Activated T-helper 2 cell treated with anti-CD3 and anti-CD28 coated beads, Interferon-gamma antibody, Interleukin-2, Interleukin-4, amounts not matched to agents 10 μg/mL and 5 μg/mL and 100 μg/mL, durations not matched to agents 14 hours and 24 hours and 36 hours (primary cell): ENCODE results near the gene TBL1XR1. TPM values are rescaled to one million over a fixed set of nuclear protein-coding genes. Genes with fewer than 3 reads are reported as not detected.

Experiments used
- DNase-seq: peaks from one replicate; pipeline ENCODE4 v3.0.0; 2021; ENCODE audit warnings: low spot score
- H3K27ac Mint-ChIP-seq: one replicate; pipeline ENCODE4 v1.8.0; 2021; ENCODE audit warnings: mixed read lengths
- H3K27me3 Mint-ChIP-seq: one replicate; pipeline ENCODE4 v1.8.0; 2021; ENCODE audit warnings: low read depth, mixed read lengths
- H3K36me3 Mint-ChIP-seq: one replicate; pipeline ENCODE4 v1.8.0; 2021; ENCODE audit warnings: low read depth, mixed read lengths
- H3K4me1 Mint-ChIP-seq: one replicate; pipeline ENCODE4 v1.8.0; 2021; ENCODE audit warnings: low read depth, mixed read lengths
- H3K4me3 Mint-ChIP-seq: one replicate; pipeline ENCODE4 v1.8.0; 2021; ENCODE audit warnings: low read depth, mild to moderate bottlenecking, moderate library complexity, mixed read lengths
- H3K9me3 Mint-ChIP-seq: one replicate; pipeline ENCODE4 v1.8.0; 2021; ENCODE audit warnings: mixed read lengths
- intact Hi-C: fragments of 100-400 bp; cut with micrococcal nuclease; formaldehyde crosslinking; loops from one replicate; pipeline ENCODE4 v1.15.1; 2023
- total RNA-seq: library from RNA; stranded (reverse); gene quantifications from 2 replicates; pipeline ENCODE4 v1.2.3, GENCODE V29; 2022

TBL1XR1 gene
- total RNA-seq: 168 and 169 TPM in 2 replicates

DNA sequence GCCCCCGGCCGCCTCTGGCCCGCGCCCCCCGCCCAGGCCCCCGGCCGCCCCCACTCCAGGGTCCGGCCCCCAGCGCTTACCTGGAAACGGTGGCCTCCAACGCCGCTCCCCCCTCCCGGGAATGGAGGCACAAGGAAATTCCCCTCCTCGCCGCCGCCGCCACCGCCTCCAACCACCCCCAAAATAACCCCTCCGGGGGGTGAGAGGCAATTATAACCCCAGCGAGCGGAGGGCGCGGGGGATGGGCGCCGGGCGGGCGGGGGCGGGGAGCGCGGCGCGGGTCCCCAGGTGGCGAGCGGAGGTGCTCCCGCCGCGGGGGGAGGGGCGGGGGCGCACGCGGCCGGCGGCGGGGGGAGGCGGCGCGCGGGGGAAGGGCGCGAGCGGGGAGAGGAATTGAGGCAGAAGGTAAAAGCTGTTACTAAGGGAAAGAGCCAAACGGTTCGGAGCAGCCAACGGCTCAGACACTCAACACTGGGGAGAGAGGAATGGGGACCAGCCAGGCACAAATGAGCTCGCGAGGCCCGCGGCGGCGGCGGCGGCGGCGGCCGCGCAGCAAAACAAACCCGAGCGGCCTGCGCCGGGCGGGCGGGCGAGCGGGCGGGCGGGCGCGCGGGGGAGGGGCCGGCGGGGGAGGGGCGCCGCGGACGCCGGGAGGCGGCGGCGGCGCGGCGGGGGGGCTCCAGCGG, at the start of gene TBL1XR1:
TBL1XR1 (minus strand) TSS at position 442 of the 686 bp plus-strand sequence. CDS start 132,505 bp downstream, outside the sequence.
- peak; percentile 86 for DNase-seq
- Mint-ChIP-seq H3K9me3 (no peaks in the 10 kb centered on the region), H3K4me3 (peak within 1 kb of the TSS; percentile 97), H3K4me1 (peaks cover 51% of the 10 kb centered on the region), H3K27me3 (no peaks in the 10 kb centered on the region), H3K36me3 (peaks cover 36% of the 10 kb centered on the region), H3K27ac (peak within 1 kb of the TSS; percentile 100)
- intact Hi-C loops: loop anchor here (1.0 kb wide), 1 partner anchor 162 kb away; no protein-coding TSS in a partner anchor

DNA sequence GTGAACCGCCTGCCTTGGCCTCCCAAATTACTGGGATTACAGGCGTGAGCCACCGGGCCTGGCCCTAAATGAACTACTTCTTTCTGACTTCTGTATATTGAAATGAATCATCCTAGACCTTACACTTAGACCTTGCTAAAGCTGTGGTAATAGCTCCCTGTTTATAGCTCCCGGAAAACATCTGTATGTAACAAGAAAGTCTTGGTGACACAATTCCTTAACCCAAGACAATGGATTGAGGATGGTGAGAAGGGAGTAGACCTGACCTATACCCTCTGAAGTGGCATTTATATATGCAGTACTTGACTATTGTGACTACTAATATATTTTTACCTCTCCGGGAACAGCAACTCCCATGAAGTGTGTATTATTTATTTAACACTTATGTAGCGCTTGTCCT, 48.0 kb upstream of the TBL1XR1 start:
- no peak for DNase-seq
- Mint-ChIP-seq H3K4me3 (no peak overlapping the region), H3K9me3 (peaks cover 5% of the 10 kb centered on the region), H3K36me3 (no peaks in the 10 kb centered on the region), H3K4me1 (peaks cover 2% of the 10 kb centered on the region), H3K27ac (no peak overlapping the region), H3K27me3 (no peaks in the 10 kb centered on the region)
- intact Hi-C loops: no loop called here

- DNase-seq: no peak
- peaks cover 5% of the 10 kb centered on the region for H3K9me3 Mint-ChIP-seq
Observed at GRCh38 chr3:177244606-177245005, 47.3 kb upstream of the TBL1XR1 start.

GRCh38 chr3:177238686-177239216, 41.5 kb upstream of the TBL1XR1 start:
- H3K9me3 Mint-ChIP-seq: no peaks in the 10 kb centered on the region
- no peaks in the 10 kb centered on the region for H3K27me3 Mint-ChIP-seq
- H3K27ac Mint-ChIP-seq: no peak overlapping the region
- H3K36me3 Mint-ChIP-seq: no peaks in the 10 kb centered on the region
- DNase-seq: no peak
- peaks cover 12% of the 10 kb centered on the region for H3K4me1 Mint-ChIP-seq
- H3K4me3 Mint-ChIP-seq: no peak overlapping the region
- intact Hi-C loops: no loop called here

More at GRCh38 chr3:177244606-177245005, 47.3 kb upstream of the TBL1XR1 start:
- intact Hi-C loops: no loop called here
- H3K27ac Mint-ChIP-seq: no peak overlapping the region
- H3K4me1 Mint-ChIP-seq: peaks cover 2% of the 10 kb centered on the region
- H3K4me3 Mint-ChIP-seq: no peak overlapping the region
- H3K36me3 Mint-ChIP-seq: no peaks in the 10 kb centered on the region
- H3K27me3 Mint-ChIP-seq: no peaks in the 10 kb centered on the region

DNA sequence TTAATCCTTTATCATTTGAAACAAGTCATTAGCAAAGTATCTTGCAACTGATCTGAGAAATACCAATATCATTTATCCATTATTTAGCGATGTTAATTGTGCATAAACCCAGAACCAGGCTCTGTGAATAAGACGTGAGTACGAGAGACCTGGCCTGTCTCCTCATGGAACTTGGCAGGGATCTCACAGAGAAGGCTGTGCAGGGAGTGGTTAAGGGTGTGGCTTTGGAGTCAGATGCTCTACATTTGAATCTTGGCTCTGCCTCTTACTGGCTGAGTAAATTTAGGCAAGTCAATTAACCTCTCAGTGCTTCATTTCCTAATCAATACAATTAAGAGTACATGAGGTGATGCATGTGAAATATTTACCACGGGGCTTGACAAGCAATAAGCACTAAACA, 39.9 kb upstream of the TBL1XR1 start:
- Mint-ChIP-seq H3K27ac (no peak overlapping the region), H3K27me3 (no peaks in the 10 kb centered on the region), H3K36me3 (no peaks in the 10 kb centered on the region), H3K9me3 (no peaks in the 10 kb centered on the region), H3K4me1 (peaks cover 10% of the 10 kb centered on the region), H3K4me3 (no peak overlapping the region)
- intact Hi-C loops: no loop called here
- no peak for DNase-seq

- intact Hi-C loops: no loop called here
- no peaks in the 10 kb centered on the region for H3K36me3 Mint-ChIP-seq
- no peaks in the 10 kb centered on the region for H3K9me3 Mint-ChIP-seq
- H3K4me3 Mint-ChIP-seq: no peak overlapping the region
- H3K27ac Mint-ChIP-seq: no peak overlapping the region
- H3K4me1 Mint-ChIP-seq: peaks cover 10% of the 10 kb centered on the region
- DNase-seq: no peak
- no peaks in the 10 kb centered on the region for H3K27me3 Mint-ChIP-seq
Observed at GRCh38 chr3:177236704-177237103, 39.4 kb upstream of the TBL1XR1 start.

GRCh38 chr3:177234121-177234520, 36.8 kb upstream of the TBL1XR1 start:
- H3K4me1 Mint-ChIP-seq: peaks cover 9% of the 10 kb centered on the region
- peaks cover 6% of the 10 kb centered on the region for H3K9me3 Mint-ChIP-seq
- no peak overlapping the region for H3K4me3 Mint-ChIP-seq
- no peak overlapping the region for H3K27ac Mint-ChIP-seq
- no peaks in the 10 kb centered on the region for H3K36me3 Mint-ChIP-seq
- H3K27me3 Mint-ChIP-seq: no peaks in the 10 kb centered on the region
- DNase-seq: no peak
- intact Hi-C loops: no loop called here

DNA sequence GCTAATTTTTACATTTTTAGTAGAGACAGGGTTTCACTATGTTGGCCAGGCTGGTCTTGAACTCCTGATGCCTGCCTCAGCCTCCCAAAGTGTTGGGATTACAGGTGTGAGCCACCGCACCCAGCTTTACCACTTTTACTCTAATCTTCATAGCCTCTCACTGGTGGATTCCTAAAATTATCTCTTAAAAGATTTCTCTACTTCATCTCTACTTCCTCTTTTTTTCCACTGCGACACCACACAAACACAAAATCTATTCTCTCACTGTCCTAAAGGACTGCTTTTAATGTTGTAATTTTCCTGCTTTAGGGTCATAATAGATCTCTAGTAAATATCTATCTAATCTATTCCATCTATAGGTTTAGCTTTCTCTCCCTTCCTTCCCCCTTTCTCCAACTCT, 34.0 kb upstream of the TBL1XR1 start:
- Mint-ChIP-seq H3K4me1 (no peaks in the 10 kb centered on the region), H3K9me3 (peaks cover 6% of the 10 kb centered on the region), H3K36me3 (no peaks in the 10 kb centered on the region), H3K27ac (no peak overlapping the region), H3K27me3 (no peaks in the 10 kb centered on the region), H3K4me3 (no peak overlapping the region)
- intact Hi-C loops: no loop called here
- DNase-seq: no peak

- peaks cover 6% of the 10 kb centered on the region for H3K9me3 Mint-ChIP-seq
- intact Hi-C loops: no loop called here
- DNase-seq: no peak
- peaks cover 3% of the 10 kb centered on the region for H3K4me1 Mint-ChIP-seq
- no peaks in the 10 kb centered on the region for H3K36me3 Mint-ChIP-seq
- no peak overlapping the region for H3K27ac Mint-ChIP-seq
- no peaks in the 10 kb centered on the region for H3K27me3 Mint-ChIP-seq
- no peak overlapping the region for H3K4me3 Mint-ChIP-seq
Observed at GRCh38 chr3:177230641-177231040, 33.4 kb upstream of the TBL1XR1 start.

DNA sequence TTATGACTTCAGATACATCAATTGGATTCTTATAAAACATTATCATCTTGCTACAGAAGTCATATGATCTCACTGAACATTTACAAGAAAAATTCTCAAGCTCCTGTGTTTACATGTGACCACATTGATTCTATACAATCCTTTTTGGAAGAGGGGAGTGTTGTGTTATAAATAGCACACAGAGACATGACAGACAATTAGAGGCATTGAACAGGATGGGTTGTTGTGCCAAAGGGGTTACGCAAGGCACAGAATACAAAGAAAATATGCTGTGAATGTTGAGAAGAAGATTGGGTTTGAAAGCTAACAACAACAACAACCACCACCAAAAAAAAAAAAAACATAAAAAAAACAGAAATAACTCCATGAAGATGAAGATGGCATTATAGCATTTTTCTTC, 32.5 kb upstream of the TBL1XR1 start:
- H3K27me3 Mint-ChIP-seq: no peaks in the 10 kb centered on the region
- no peaks in the 10 kb centered on the region for H3K36me3 Mint-ChIP-seq
- peaks cover 6% of the 10 kb centered on the region for H3K9me3 Mint-ChIP-seq
- no peak for DNase-seq
- peaks cover 3% of the 10 kb centered on the region for H3K4me1 Mint-ChIP-seq
- intact Hi-C loops: no loop called here
- H3K27ac Mint-ChIP-seq: no peak overlapping the region
- H3K4me3 Mint-ChIP-seq: no peak overlapping the region

DNA sequence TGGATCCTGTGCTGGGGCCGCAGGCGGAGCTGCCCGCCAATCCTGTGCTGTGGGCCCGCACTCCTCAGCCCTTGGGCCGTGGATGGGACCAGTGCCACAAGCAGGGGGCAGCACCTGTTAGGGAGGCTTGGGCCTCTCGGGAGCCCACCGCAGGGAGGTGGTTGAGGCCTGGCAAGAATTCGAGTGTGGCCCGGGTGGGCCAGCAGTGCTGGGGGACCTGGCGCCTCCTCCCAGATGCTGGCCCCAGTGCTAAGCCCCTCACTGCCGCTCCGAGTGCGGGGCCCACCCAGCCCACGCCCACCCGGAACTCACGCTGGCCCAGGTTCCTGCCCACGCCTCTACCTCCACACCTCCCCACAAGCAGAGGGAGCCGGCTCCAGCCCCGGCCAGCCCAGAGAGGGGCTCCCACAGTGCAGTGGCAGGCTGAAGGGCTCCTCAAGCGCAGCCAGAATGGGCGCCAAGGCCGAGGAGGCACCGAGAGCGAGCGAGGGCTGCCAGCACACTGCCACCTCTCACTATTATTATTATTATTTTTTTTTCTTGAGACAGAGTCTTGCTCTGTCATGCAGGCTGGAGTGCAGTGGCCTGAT, 31.4 kb upstream of the TBL1XR1 start:
- Mint-ChIP-seq H3K4me3 (no peak overlapping the region), H3K9me3 (peaks cover 6% of the 10 kb centered on the region), H3K27me3 (no peaks in the 10 kb centered on the region), H3K4me1 (peaks cover 11% of the 10 kb centered on the region), H3K36me3 (no peaks in the 10 kb centered on the region), H3K27ac (no peak overlapping the region)
- intact Hi-C loops: no loop called here
- DNase-seq: no peak

DNA sequence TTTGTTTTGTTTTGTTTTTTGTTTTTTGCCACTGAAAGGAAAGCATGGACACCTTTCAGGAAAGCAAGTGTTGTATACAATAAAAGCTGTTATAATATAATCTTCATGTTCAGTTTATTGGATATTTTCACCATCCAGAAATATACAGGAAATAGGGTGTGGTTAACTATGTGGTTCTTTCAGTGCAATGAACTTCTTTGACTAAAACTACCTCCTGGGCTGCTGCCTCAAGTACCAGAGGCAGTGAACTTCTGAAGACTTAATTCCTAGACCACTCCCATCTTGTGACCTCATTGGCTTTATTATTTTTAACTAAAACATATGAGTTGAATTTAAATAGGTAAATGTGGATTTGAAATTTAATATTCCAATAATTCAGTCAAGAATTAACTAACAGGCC, 27.1 kb upstream of the TBL1XR1 start:
- Mint-ChIP-seq H3K27me3 (no peaks in the 10 kb centered on the region), H3K27ac (no peak overlapping the region), H3K4me3 (no peak overlapping the region), H3K36me3 (no peaks in the 10 kb centered on the region), H3K4me1 (peaks cover 26% of the 10 kb centered on the region), H3K9me3 (peaks cover 10% of the 10 kb centered on the region)
- no peak for DNase-seq
- intact Hi-C loops: no loop called here

GRCh38 chr3:177221744-177222143, 24.5 kb upstream of the TBL1XR1 start:
- no peaks in the 10 kb centered on the region for H3K36me3 Mint-ChIP-seq
- peaks cover 26% of the 10 kb centered on the region for H3K4me1 Mint-ChIP-seq
- intact Hi-C loops: no loop called here
- no peaks in the 10 kb centered on the region for H3K27me3 Mint-ChIP-seq
- no peak for DNase-seq
- H3K27ac Mint-ChIP-seq: no peak overlapping the region
- peaks cover 7% of the 10 kb centered on the region for H3K9me3 Mint-ChIP-seq
- no peak overlapping the region for H3K4me3 Mint-ChIP-seq
